Stimulated activated effector memory CD8-positive, alpha-beta T cell treated with anti-CD3 and anti-CD28 coated beads, Interleukin-12 subunit alpha, Interleukin-12 subunit beta, amount 100 ng/mL, for 72 hours (primary cell): ENCODE data around the gene RIPK4.

Source experiments
- ATAC-seq: fragments of 150-1000 bp; cut with Tn5 transposase; 2 replicates; pipeline ENCODE4 v1.10.0; 2021
- DNase-seq, 2 donors: peaks; one replicate each; pipeline ENCODE4 v3.0.0; 2021 to 2022; ENCODE audit warnings: low spot score in 2 of 2
- H3K27ac Mint-ChIP-seq: one replicate; pipeline ENCODE4 v1.8.0; 2022; ENCODE audit warnings: mild to moderate bottlenecking, mixed read lengths
- H3K36me3 Mint-ChIP-seq: one replicate; pipeline ENCODE4 v1.8.0; 2022; ENCODE audit warnings: mild to moderate bottlenecking, mixed read lengths
- H3K4me1 Mint-ChIP-seq: one replicate; pipeline ENCODE4 v1.8.0; 2022; ENCODE audit warnings: mixed read lengths
- H3K4me3 Mint-ChIP-seq: one replicate; pipeline ENCODE4 v1.8.0; 2022; ENCODE audit warnings: mild to moderate bottlenecking, mixed read lengths
- H3K9me3 Mint-ChIP-seq: one replicate; pipeline ENCODE4 v1.8.0; 2022; ENCODE audit warnings: mixed read lengths

RIPK4 gene

DNA sequence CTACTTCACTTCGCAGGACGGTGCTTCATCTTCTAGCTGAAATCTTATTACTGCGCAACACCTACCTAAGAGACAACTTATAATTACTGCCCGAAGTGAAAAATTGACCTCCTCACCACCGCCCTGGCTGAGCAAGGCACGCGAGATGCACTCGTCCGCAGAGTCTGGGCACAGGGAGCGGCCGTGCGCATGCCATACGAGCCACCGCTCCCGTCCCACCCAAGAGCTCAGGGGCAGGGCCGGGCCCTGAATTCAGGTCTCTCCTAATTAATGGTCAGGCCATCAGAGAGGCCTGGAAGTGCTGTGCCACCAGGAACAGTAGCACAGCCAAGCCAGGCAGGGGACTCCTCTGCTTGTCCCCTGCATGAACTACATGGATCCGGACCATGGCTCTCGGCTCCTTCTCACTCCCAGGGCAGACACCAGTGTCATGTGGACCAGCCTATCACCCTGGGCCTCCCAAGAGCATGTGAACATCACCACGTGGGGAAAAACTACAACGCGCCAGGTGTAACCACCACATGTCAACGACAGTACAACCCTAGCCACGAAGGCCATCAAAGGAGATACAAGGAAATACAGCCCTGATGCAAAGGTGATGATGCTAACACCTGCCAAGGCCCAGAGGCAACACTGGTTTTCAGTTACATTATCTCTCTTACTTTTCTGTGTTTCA lies 11.5 kb downstream of the RIPK4 start:
- Mint-ChIP-seq H3K27ac (no peak overlapping the region), H3K9me3 (no peaks in the 10 kb centered on the region), H3K4me1 (no peaks in the 10 kb centered on the region), H3K36me3 (no peaks in the 10 kb centered on the region), H3K4me3 (no peak overlapping the region)
- DNase-seq (no peak), ATAC-seq (peak; percentile 31)

DNA sequence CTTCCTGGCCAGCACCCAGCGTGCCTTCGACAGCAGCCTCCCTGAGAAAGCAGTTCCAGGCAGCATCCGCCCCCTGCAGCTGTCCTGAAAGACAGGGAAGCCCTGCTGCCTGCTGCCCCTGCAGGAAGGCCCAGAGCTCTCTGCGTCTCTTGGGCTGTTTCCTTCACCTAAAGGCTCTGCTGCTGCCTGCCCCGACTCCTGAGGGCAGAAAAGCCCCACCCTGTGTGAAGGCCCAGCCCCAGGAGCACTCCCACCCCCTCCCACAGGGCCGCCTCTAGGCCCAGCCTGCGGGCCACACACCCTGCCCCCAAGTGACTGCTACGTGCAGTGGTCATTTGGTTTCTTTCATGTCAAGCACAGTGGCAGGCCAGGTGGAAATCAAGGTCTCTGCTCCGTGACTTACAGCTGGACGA lies 12.4 kb downstream of the RIPK4 start:
- ATAC-seq: no peak
- no peak for DNase-seq
- Mint-ChIP-seq H3K9me3 (no peaks in the 10 kb centered on the region), H3K4me3 (no peak overlapping the region), H3K4me1 (no peaks in the 10 kb centered on the region), H3K27ac (no peak overlapping the region), H3K36me3 (no peaks in the 10 kb centered on the region)

DNA sequence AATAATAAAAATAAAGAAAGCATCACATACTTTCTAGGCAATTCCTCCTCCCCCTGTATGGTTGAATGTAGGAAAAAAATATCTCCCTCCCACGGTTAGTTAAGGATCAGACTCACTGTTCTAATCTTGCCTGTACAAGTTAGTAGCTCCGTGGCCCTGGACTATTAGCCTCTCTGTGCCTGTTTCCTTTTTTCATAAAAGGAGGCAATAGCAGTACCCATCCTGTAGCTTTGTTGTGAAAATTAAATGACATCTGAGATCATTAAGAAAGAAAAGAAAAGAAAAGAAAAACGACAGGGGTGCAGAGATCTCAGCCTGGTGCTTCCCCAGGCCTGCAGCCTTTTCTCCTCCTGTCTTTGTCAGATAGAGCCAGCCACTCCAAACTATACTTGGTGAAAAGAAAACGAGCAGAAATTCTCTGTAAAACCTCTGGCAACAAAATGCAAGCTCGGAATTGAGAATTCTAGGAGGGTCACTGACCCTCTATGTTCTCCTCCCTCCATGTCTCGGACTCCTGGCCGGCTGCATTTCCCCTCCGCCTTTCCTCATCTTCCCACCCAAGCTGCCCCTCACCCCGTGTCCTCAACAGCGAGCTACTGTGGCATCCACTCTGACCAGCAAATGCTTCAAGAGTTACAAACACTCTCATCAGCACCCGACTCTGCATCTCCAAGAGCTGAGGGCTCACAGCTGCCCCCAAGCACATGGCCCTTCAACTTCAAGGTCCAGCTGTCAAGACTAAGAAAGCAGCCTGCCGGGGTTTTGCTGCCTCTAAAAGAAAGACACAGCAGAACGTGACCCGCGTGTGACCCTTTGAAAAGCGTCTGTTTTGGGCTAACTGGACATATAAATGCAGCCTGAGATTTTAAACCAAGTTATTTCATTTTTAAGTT lies 13.6 kb downstream of the RIPK4 start:
- Mint-ChIP-seq H3K4me1 (no peaks in the 10 kb centered on the region), H3K4me3 (no peak overlapping the region), H3K9me3 (no peaks in the 10 kb centered on the region), H3K36me3 (no peaks in the 10 kb centered on the region), H3K27ac (no peak overlapping the region)
- no peak for DNase-seq
- ATAC-seq: no peak

DNA sequence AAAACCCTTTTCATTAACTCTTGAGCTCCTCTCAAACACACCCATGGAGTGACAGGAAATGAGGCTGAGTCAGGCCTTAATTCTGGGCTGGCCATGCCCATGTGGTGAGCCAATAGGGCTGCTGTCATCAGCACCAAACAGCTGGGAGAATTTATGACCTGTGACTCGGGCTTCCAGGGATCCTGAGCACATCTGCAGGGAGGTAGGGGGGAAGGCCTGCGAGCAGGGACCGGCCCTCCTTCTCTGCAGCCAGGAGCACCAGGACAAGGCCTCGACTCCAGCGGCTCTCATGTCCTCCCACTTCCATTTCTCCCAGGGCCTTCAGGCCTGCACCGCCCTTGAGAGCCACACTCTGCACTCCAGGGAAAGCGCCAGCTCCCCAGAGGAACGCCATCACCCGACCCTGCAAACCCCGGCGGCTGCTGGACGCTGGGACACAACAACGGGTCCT lies 14.6 kb downstream of the RIPK4 start:
- Mint-ChIP-seq H3K36me3 (no peaks in the 10 kb centered on the region), H3K27ac (no peak overlapping the region), H3K4me3 (no peak overlapping the region), H3K9me3 (no peaks in the 10 kb centered on the region), H3K4me1 (no peaks in the 10 kb centered on the region)
- DNase-seq (no peak), ATAC-seq (no peak)

DNA sequence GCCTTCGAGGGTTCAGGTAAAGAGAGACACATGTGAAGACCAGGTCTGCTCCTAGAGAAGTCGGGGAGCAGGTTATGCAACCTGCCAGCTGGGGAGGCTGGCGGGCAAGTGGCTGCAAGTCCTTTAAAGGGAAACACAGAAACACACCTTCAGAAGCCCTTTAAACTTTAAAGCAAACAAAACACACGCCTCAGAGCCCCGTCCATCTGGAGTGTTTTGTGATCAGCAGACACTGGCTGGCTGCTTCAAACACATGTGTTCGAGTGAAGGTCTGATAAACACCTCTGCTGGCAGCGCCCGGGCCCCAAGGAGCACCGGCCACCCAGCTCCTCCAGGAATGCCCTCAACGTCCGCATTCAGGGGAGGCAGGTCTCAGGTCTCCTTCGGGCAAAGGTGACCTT lies 15.2 kb downstream of the RIPK4 start:
- no peaks in the 10 kb centered on the region for H3K36me3 Mint-ChIP-seq
- no peak for ATAC-seq
- no peak overlapping the region for H3K27ac Mint-ChIP-seq
- no peak for DNase-seq
- no peaks in the 10 kb centered on the region for H3K9me3 Mint-ChIP-seq
- H3K4me1 Mint-ChIP-seq: no peaks in the 10 kb centered on the region
- no peak overlapping the region for H3K4me3 Mint-ChIP-seq

DNA sequence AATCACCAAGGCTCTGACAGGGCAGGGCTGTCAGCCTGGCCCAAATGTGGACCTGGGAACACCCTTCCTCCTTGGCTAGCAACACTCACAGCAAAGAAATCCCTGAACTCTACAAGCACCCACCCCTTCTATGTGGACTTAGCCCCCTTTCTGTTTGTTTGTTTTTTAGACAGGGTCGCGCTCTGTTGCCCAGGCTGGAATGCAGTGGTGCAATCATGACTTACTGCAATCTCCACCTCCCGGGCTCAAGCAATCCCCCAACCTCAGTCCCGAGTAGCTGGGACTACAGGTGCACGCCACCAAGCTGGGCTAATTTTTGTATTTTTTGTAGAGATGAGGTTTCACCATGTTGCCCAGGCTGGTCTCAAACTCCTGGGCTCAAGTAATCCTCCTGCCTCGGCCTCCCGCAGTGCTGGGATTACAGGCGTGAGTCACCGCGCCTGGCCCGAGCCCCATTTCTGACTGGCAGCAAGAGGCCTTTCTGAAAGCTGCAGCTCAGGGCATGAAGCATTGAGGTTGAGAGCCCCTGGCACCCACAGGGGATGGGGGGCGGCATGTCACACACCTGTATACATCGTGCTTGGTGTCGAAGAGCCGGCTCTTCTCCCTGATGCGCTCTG lies 16.2 kb downstream of the RIPK4 start:
- Mint-ChIP-seq H3K4me1 (no peaks in the 10 kb centered on the region), H3K27ac (no peak overlapping the region), H3K36me3 (no peaks in the 10 kb centered on the region), H3K9me3 (no peaks in the 10 kb centered on the region), H3K4me3 (no peak overlapping the region)
- no peak for DNase-seq
- no peak for ATAC-seq

DNA sequence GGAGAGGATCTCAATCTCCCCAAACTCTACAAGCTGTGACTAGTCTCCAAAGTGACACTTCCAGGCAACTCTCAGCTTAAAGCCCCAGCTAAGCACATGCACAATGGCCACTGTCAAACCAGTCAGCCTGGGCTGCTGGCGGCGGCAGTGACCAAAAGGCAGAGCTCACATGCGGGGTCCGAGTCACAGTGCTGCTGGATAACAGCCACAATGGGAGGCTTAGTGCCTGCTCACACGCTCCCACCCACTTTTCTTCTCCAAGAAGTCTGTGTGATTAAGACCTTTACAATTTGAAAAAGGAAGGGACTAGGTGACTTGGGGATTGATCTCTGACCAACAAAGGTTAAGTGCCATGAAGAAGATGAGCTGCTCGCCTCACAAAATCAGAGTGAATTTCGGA lies 16.8 kb downstream of the RIPK4 start:
- Mint-ChIP-seq H3K27ac (no peak overlapping the region), H3K36me3 (no peaks in the 10 kb centered on the region), H3K4me1 (no peaks in the 10 kb centered on the region), H3K4me3 (no peak overlapping the region), H3K9me3 (no peaks in the 10 kb centered on the region)
- ATAC-seq: no peak
- DNase-seq: no peak

DNA sequence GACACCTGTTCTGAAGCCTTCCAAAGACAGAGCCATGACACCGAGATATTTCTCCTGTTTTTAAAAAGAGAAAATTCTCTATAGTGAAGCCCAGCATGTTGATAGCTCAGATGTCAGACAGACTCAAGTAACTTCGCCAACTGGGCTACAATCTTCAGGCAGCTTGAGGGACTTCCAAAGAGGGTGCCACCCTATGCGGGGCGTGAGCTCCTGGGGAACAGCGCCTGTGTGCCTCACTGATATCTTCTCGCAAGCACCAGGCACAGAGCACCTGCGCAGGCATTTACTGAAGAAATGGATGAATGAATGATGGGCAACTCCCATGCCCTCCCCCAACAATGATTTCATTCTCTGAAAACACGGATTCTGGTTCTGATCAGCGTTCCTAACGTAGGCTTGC lies 17.6 kb downstream of the RIPK4 start:
- Mint-ChIP-seq H3K9me3 (no peaks in the 10 kb centered on the region), H3K36me3 (no peaks in the 10 kb centered on the region), H3K4me1 (no peaks in the 10 kb centered on the region), H3K4me3 (no peak overlapping the region), H3K27ac (no peak overlapping the region)
- DNase-seq: no peak
- ATAC-seq: no peak

DNA sequence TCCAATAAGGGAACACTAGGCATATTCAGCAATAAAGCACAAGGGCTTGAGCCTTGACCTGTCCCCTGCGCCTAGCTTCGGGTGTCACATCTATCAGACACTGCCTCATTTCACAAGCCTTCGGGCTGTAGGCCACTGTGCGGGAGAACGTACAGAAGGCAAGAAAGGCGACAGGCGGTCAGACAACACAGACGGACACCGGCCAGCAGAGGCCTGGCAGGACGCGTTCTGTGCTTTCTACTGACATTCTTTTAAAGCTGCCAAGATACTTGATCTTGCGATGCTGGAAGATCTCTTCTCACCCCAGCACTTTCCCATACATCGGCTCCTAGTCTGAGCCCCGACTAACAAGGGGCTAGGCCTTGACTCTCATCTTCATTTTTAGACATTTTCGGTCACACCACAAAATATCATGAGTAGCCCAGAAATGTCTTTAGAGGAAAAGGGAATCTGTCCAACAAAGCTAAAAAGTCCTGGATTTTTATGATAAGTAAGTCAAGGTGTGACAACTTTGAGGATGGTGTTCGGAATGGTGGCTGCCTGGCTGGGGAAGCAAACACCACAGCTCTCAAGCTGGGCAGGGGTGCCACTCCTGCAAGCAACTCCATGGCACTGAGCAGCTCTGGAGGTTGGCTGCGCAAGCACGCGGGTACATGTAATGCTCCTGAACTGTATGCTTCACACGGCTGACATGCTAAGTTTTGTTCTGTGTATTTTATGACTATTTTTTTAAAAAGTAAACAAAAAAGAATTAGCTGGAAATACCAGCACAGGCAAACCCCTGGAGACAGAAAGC lies 18.7 kb downstream of the RIPK4 start:
- Mint-ChIP-seq H3K4me3 (no peak overlapping the region), H3K9me3 (no peaks in the 10 kb centered on the region), H3K27ac (no peak overlapping the region), H3K36me3 (no peaks in the 10 kb centered on the region), H3K4me1 (no peaks in the 10 kb centered on the region)
- no peak for DNase-seq
- ATAC-seq: no peak

DNA sequence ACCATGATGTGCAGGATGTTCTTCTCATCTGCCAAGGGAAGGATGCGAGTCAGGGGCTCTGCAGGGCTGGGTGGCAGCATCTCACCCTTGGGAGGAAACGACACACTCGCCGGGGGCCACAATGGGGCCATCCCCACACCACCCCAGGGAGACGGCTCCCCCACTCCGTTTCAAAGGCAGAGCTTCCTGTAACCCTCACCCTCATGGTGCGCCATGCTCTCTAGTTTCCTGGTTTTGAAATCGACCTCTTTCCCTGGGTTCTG lies 20.2 kb downstream of the RIPK4 start:
- H3K4me3 Mint-ChIP-seq: no peak overlapping the region
- H3K9me3 Mint-ChIP-seq: no peaks in the 10 kb centered on the region
- no peaks in the 10 kb centered on the region for H3K4me1 Mint-ChIP-seq
- ATAC-seq: no peak
- H3K27ac Mint-ChIP-seq: no peak overlapping the region
- no peaks in the 10 kb centered on the region for H3K36me3 Mint-ChIP-seq
- no peak for DNase-seq

DNA sequence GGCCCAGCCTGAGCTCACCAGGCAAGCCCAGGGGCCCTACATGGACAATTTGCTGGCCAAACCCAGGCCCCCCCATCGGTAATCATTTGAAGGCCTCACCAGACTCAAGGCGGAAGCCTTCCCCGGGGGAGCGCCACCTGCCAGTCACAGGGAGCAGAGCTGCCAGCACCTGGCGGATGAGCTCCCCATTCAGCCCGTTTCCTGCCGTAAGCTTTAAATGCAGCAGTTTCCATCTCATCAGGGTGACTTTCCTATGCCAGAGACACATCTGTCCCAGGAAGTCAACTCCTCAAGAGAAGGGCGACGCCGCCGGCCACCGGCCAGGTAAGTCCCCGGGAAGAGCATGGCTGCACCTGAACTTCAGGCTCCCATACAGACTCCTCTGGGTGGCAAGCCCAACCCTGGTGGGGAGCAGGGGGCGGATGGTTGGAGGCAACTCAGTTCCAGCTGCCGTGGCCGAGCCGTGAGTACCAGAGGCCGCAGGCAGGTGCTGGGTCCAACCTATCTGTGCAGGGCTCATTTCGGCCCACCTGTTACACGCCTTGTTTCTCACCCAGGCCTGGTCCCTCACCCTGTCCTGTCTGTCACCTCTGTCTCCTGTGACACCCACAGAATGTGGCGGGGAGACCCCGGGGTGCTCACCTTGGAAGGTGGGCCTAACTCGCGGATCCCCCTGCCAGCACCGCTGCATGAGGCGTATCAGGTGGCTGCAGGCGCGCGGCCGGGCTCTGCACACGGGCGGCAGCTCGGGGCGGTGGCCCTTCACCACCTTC lies 20.7 kb downstream of the RIPK4 start:
- DNase-seq: no peak
- Mint-ChIP-seq H3K4me3 (no peak overlapping the region), H3K36me3 (no peaks in the 10 kb centered on the region), H3K27ac (no peak overlapping the region), H3K9me3 (no peaks in the 10 kb centered on the region), H3K4me1 (no peaks in the 10 kb centered on the region)
- no peak for ATAC-seq

DNA sequence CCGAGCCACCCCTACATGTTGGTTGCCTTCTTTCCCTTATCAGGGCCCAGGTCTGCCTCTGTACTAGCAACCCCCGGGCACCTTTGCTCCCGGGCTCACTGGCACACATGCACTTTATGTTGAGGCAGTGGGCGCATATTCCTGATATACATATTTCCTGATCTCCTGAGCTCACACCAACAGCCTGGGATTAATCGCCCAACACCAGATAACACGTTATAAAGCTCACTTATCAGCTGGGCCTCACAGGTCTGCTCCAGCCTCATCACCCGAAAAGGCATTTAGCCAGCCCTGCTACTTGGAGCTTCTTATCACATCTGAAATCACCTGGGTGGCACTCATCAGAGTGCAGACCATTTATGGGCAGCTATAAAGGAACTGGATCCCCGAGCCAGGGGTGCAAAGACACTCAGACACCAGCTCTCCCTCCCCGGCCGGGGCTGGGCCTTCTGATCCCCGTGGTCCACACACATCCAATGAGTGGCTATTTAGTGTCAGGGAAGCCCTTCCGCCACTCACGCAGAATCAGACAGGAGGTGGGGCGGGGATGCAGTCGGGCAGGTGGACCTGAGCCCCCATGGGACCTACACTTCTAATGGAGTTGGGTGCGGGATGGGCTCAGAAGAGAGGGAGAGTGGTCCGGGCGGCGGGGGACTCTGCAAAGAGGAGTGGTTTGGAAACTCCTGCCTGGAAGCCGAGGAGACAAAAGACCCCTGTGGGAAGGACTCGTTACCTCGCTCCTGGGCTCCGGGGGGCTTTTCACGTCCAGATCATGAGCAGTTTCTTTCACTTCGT lies 21.6 kb downstream of the RIPK4 start:
- Mint-ChIP-seq H3K4me3 (no peak overlapping the region), H3K9me3 (no peaks in the 10 kb centered on the region), H3K4me1 (no peaks in the 10 kb centered on the region), H3K27ac (no peak overlapping the region), H3K36me3 (no peaks in the 10 kb centered on the region)
- no peak for ATAC-seq
- DNase-seq: no peak

DNA sequence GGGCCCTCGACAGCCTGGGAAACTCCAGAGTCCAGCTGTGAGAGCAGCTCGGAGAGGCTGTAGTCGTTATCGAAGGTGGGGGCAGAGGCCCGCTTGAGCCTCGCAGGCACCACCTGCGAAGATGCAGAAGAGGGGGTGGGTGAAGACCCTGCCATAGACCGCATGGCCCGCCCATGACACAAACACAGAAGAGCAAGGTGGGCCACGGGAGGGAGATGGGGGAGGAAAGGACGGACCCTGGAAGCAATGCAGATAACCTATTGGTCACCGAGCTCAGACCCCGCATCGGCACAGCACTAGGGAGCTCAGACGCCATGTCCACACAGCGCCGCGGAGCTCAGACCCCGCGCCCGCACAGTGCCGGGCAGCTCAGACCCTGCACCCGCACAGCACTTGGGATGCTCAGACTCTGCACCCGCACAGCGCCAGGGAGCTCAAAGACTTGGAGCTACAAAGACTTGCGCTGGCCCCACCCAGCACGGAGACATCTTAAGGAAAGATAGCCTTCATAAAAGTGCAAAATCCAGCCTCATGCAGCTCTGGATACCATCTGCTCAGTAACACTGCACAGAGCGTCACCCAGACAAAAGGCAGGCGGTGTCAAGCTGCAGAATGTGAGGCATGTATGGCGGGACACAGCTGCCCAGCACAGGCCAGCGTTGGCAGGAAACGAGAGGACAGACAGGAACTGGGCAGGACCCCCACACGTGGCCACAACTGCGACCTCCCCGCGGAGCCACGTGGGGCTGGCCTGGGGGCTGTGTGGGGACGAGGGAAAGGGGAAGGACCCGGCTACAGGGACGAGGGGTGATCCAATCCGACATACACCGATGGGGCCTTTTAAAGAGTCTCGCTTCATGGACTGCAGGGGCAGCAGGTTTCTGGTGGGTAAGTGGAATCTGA lies 22.6 kb downstream of the RIPK4 start:
- H3K4me3 Mint-ChIP-seq: no peak overlapping the region
- H3K4me1 Mint-ChIP-seq: no peaks in the 10 kb centered on the region
- ATAC-seq: no peak
- no peaks in the 10 kb centered on the region for H3K9me3 Mint-ChIP-seq
- H3K27ac Mint-ChIP-seq: no peak overlapping the region
- DNase-seq: no peak
- H3K36me3 Mint-ChIP-seq: no peaks in the 10 kb centered on the region
